Iris pigment epithelial cell (primary cell): ENCODE results near the gene IFNL3.
"Not testable (repeated sequence)": the region's sequence is repeated elsewhere in the genome, so short reads cannot be mapped to it uniquely, and the experiment has no call there.

Source experiments
- DNase-seq: peaks from one replicate; pipeline ENCODE4 v3.0.0-alpha.2; 2011; ENCODE audit warnings: low read depth

The IFNL3 gene

GRCh38 chr19:39218230-39219007, 26.4 kb downstream of the IFNL3 start:
- no peak for DNase-seq

GRCh38 chr19:39217094-39217493, 27.7 kb downstream of the IFNL3 start:
- DNase-seq, result no peak

GRCh38 chr19:39215323-39215722, 29.5 kb downstream of the IFNL3 start:
- not testable (repeated sequence) for DNase-seq

GRCh38 chr19:39212375-39212742, 32.4 kb downstream of the IFNL3 start:
- DNase-seq, result peak; percentile 9

- DNase-seq, result peak; percentile 53
These were observed 33.0 kb downstream of the IFNL3 start for GRCh38 chr19:39211731-39212374.

GRCh38 chr19:39209196-39209595, 35.6 kb downstream of the IFNL3 start:
- DNase-seq, result no peak

GRCh38 chr19:39208175-39208795, 36.5 kb downstream of the IFNL3 start:
- DNase-seq, result no peak

GRCh38 chr19:39207293-39207836, 37.4 kb downstream of the IFNL3 start:
- DNase-seq, result no peak

- DNase-seq, result no peak
These were observed 38.7 kb downstream of the IFNL3 start for GRCh38 chr19:39206122-39206521.

GRCh38 chr19:39205449-39205764, 39.4 kb downstream of the IFNL3 start:
- no peak for DNase-seq

GRCh38 chr19:39203372-39204341, 41.1 kb downstream of the IFNL3 start, which contains the start of gene SYCN:
Gene SYCN (minus strand): TSS chr19:39204263. CDS start chr19:39204254, 9 bp downstream.
- no peak for DNase-seq

GRCh38 chr19:39202998-39203355, 41.8 kb downstream of the IFNL3 start:
- no peak for DNase-seq

- DNase-seq, result no peak
These were observed 44.0 kb downstream of the IFNL3 start for GRCh38 chr19:39200803-39201115.

GRCh38 chr19:39200066-39200802, 44.6 kb downstream of the IFNL3 start:
- no peak for DNase-seq

GRCh38 chr19:39199025-39199424, 45.8 kb downstream of the IFNL3 start:
- peak; percentile 31 for DNase-seq

- no peak for DNase-seq
These were observed 47.0 kb downstream of the IFNL3 start for GRCh38 chr19:39197808-39198207.

GRCh38 chr19:39196860-39197562, 47.8 kb downstream of the IFNL3 start, which contains the start of gene NCCRP1:
Gene NCCRP1 (plus strand): TSS chr19:39196964. CDS start chr19:39196983, 19 bp downstream.
- no peak for DNase-seq

- DNase-seq, result no peak
These were observed 48.5 kb downstream of the IFNL3 start for GRCh38 chr19:39196320-39196719.

GRCh38 chr19:39195755-39196154, 49.1 kb downstream of the IFNL3 start:
- no peak for DNase-seq

- DNase-seq, result no peak
These were observed 49.8 kb downstream of the IFNL3 start for GRCh38 chr19:39194832-39195542.
